Testis (tissue), 3 donors: ENCODE data around the gene SCAMP2. TPM values are rescaled to one million over a fixed set of nuclear protein-coding genes. Genes with fewer than 3 reads are reported as not detected.

Source experiments
- DNase-seq: peaks from one replicate; pipeline ENCODE4 v3.0.0-alpha.2; 2019
- H3K27ac ChIP-seq, 2 donors: fragments of 200-600 bp; sonication (generic); one replicate each; pipeline ENCODE4 v1.5.1; 2019
- H3K27me3 ChIP-seq: fragments of 200-600 bp; sonication (generic); one replicate; pipeline ENCODE4 v1.5.1; 2019
- H3K36me3 ChIP-seq: fragments of 200-600 bp; sonication (generic); one replicate; pipeline ENCODE4 v1.5.1; 2017; ENCODE audit warnings: low read depth; ENCODE audit errors: missing control alignments
- H3K4me1 ChIP-seq: fragments of 200-600 bp; sonication (generic); one replicate; pipeline ENCODE4 v1.5.1; 2019
- H3K4me3 ChIP-seq, 2 donors: fragments of 200-600 bp; sonication (generic); one replicate each; pipeline ENCODE4 v1.5.1; 2017 to 2019
- H3K9me3 ChIP-seq: fragments of 200-600 bp; sonication (generic); one replicate; pipeline ENCODE4 v1.5.1; 2017
- CTCF ChIP-seq, 3 experiments: fragments of 450-650 bp in 2 of 3; fragments of 200-600 bp in 1 of 3; sonication (generic) in 1 of 3; IDR thresholded peaks; one replicate each; pipeline ENCODE4 v1.5.1; 2016 to 2019; ENCODE audit warnings: antibody characterized with exemption in 3 of 3, mild to moderate bottlenecking in 2 of 3, moderate library complexity in 1 of 3
- POLR2A ChIP-seq: fragments of 450-650 bp; IDR thresholded peaks from one replicate; pipeline ENCODE4 v1.6.1; 2017; ENCODE audit warnings: antibody characterized with exemption, mild to moderate bottlenecking, moderate library complexity
- WGBS, 2 donors: methylation state at CpG; one replicate each; pipeline ENCODE4 v1.1.5; 2018; 5-methylcytosine and 5-hydroxymethylcytosine counted together
- intact Hi-C: fragments of 100-400 bp; cut with DNase I; formaldehyde crosslinking; loops from one replicate; pipeline ENCODE4 v1.15.1; 2023; ENCODE audit warnings: low total_unique reads
- polyA plus RNA-seq: library from polyadenylated mRNA; stranded (reverse); fragments of 350-450 nt; fragmentation: Illumina TruSeq; extraction: RNeasy Lipid Tissue Mini Kit (QIAGEN cat#74804); gene quantifications from one replicate; pipeline ENCODE4 v1.2.3, GENCODE V29; 2014; ENCODE audit warnings: low read depth, low replicate concordance; ENCODE audit not compliant: insufficient read depth
- total RNA-seq, 2 donors: library from RNA; depleted of rRNA; stranded (reverse); fragments of >200 nt; gene quantifications; one replicate each; pipeline ENCODE4 v1.2.3, GENCODE V29; 2016

SCAMP2 gene
- total and polyA plus RNA-seq, 3 donors from 2014 or later: 94.8 to 130 (median 103) TPM

- no peak overlapping the region for H3K4me3 ChIP-seq
- DNase-seq: no peak
- no peak for TF ChIP-seq POLR2A
- no peak for TF ChIP-seq CTCF (IDR thresholded peaks at IDR 0.05)
- no peak overlapping the region for H3K27ac ChIP-seq
- WGBS, 2 donors: 94 to 96% methylated on average over 2 of the region's 2 CpGs
- H3K27me3 ChIP-seq: no peaks in the 10 kb centered on the region
- peaks cover 10% of the 10 kb centered on the region for H3K4me1 ChIP-seq
- no peaks in the 10 kb centered on the region for H3K36me3 ChIP-seq
- H3K9me3 ChIP-seq: no peaks in the 10 kb centered on the region
- intact Hi-C loops: no loop called here
Observed at GRCh38 chr15:74892931-74893330, 19.8 kb upstream of the SCAMP2 start.

GRCh38 chr15:74892313-74892712, 19.1 kb upstream of the SCAMP2 start:
- H3K4me1 ChIP-seq: peaks cover 10% of the 10 kb centered on the region
- intact Hi-C loops: no loop called here
- no peak for TF ChIP-seq POLR2A
- TF ChIP-seq CTCF (IDR thresholded peaks at IDR 0.05): no peak
- H3K36me3 ChIP-seq: no peaks in the 10 kb centered on the region
- H3K27me3 ChIP-seq: no peaks in the 10 kb centered on the region
- no peak overlapping the region for H3K27ac ChIP-seq
- 93 to 96% methylated on average over 3 of the region's 3 CpGs for WGBS, 2 donors
- no peaks in the 10 kb centered on the region for H3K9me3 ChIP-seq
- H3K4me3 ChIP-seq: no peak overlapping the region
- no peak for DNase-seq

- DNase-seq: no peak
Observed at GRCh38 chr15:74891469-74891868, 18.3 kb upstream of the SCAMP2 start.

GRCh38 chr15:74890665-74890960, 17.4 kb upstream of the SCAMP2 start:
- WGBS, 2 donors: 0 to 6% methylated on average over 1 of the region's 1 CpG

More at GRCh38 chr15:74891469-74891868, 18.3 kb upstream of the SCAMP2 start:
- WGBS, 2 donors: 87 to 88% methylated on average over 3 of the region's 3 CpGs
- no peaks in the 10 kb centered on the region for H3K27me3 ChIP-seq
- H3K4me3 ChIP-seq: no peak overlapping the region
- no peak for TF ChIP-seq CTCF (IDR thresholded peaks at IDR 0.05)
- H3K36me3 ChIP-seq: no peaks in the 10 kb centered on the region
- H3K9me3 ChIP-seq: no peaks in the 10 kb centered on the region
- intact Hi-C loops: no loop called here
- H3K4me1 ChIP-seq: peaks cover 10% of the 10 kb centered on the region
- no peak overlapping the region for H3K27ac ChIP-seq

More at GRCh38 chr15:74890665-74890960, 17.4 kb upstream of the SCAMP2 start:
- intact Hi-C loops: no loop called here
- DNase-seq: no peak
- Histone ChIP-seq H3K27me3 (no peaks in the 10 kb centered on the region), H3K4me1 (peaks cover 10% of the 10 kb centered on the region), H3K36me3 (no peaks in the 10 kb centered on the region), H3K9me3 (no peaks in the 10 kb centered on the region), H3K27ac (peak overlapping the region in 1 of 2 donors; percentile 78), H3K4me3 (peak overlapping the region in 1 of 2 donors; percentile 82)
- TF ChIP-seq CTCF (IDR thresholded peaks at IDR 0.05): no peak
- no peak for TF ChIP-seq POLR2A
